Stomach (tissue), 19 donors: Measurements from ENCODE around the gene MCOLN1. TPM values are rescaled to one million over a fixed set of nuclear protein-coding genes. Genes with fewer than 3 reads are reported as not detected.
A peak's percentile ranks its signal among the peaks of the same experiment; 100 is the strongest.

Source experiments
- DNase-seq, 2 donors: peaks; one replicate each; pipeline versions ENCODE4 v3.0.0 to v3.0.0-alpha.2; 2013 to 2019
- H3K27ac ChIP-seq, 5 donors: fragments of 200-600 bp in 4 of 5; sonication (generic) in 4 of 5; one replicate each; pipeline ENCODE4 v1.5.1; 2013 to 2019; ENCODE audit warnings: mild to moderate bottlenecking in 1 of 5, moderate library complexity in 1 of 5
- H3K27me3 ChIP-seq, 3 donors: fragments of 200-600 bp; sonication (generic); one replicate each; pipeline ENCODE4 v1.5.1; 2017 to 2019; ENCODE audit warnings: mixed run types in 1 of 3
- H3K36me3 ChIP-seq, 4 donors: fragments of 200-600 bp; sonication (generic); 1 replicate in 3 of 4; 2 replicates in 1 of 4; pipeline ENCODE4 v1.5.1; 2016 to 2019
- H3K4me1 ChIP-seq, 4 donors: fragments of 200-600 bp; sonication (generic); one replicate each; pipeline ENCODE4 v1.5.1; 2016 to 2019
- H3K4me3 ChIP-seq, 4 donors: fragments of 200-600 bp; sonication (generic) in 3 of 4; one replicate each; pipeline ENCODE4 v1.5.1; 2016 to 2019; ENCODE audit warnings: mild to moderate bottlenecking in 1 of 4
- H3K9me3 ChIP-seq, 4 donors: fragments of 200-600 bp; sonication (generic); one replicate each; pipeline ENCODE4 v1.5.1; 2016 to 2019
- CTCF ChIP-seq, 7 experiments: fragments of 450-650 bp in 4 of 7; fragments of 200-600 bp in 3 of 7; sonication (generic) in 3 of 7; IDR thresholded peaks; one replicate each; pipeline ENCODE4 v1.5.1; 2016 to 2019; ENCODE audit warnings: antibody characterized with exemption in 7 of 7, control low read depth in 2 of 7, mild to moderate bottlenecking in 1 of 7
- EP300 ChIP-seq: sonication (generic); formaldehyde crosslinking; IDR thresholded peaks from one replicate; pipeline ENCODE4 v1.6.1; 2017; ENCODE audit warnings: antibody characterized with exemption
- POLR2A ChIP-seq, 4 donors: fragments of 450-650 bp; IDR thresholded peaks; one replicate each; pipeline ENCODE4 v1.6.1; 2016; ENCODE audit warnings: antibody characterized with exemption in 4 of 4, control low read depth in 2 of 4, mild to moderate bottlenecking in 1 of 4, moderate library complexity in 1 of 4
- POLR2AphosphoS5 ChIP-seq, 3 donors: sonication (generic); formaldehyde crosslinking; IDR thresholded peaks; one replicate each; pipeline ENCODE4 v1.6.1; 2016; ENCODE audit warnings: antibody characterized with exemption in 3 of 3
- WGBS, 5 donors: extraction: QIAGEN DNeasy Blood & Tissue Kit in 3 of 5; methylation state at CpG; one replicate each; pipeline versions ENCODE4 v1.1.5 to v1.1.7; 2013 to 2018; 5-methylcytosine and 5-hydroxymethylcytosine counted together
- intact Hi-C: fragments of 100-400 bp; cut with DNase I; formaldehyde crosslinking; loops from one replicate; pipeline ENCODE4 v1.15.1; 2023; ENCODE audit warnings: low total_unique reads
- long read RNA-seq, 10 donors: transcript quantifications; one replicate each; lab custom pipeline, GENCODE V29; 2026
- polyA plus RNA-seq, 3 donors: library from polyadenylated mRNA; stranded (reverse); fragments of 200-250 nt; gene quantifications; one replicate each; pipeline ENCODE4 v1.2.3, GENCODE V29; 2013
- total RNA-seq, 5 donors: library from RNA; depleted of rRNA; stranded (reverse); fragments of >200 nt; gene quantifications; one replicate each; pipeline versions ENCODE4 v1.1.0 to v1.2.3, GENCODE V29; 2014 to 2016
- donor health status: healthy with polysubstance abuse.
- donor health status: Bipolar disorder and iron deficiency.
- donor health status: healthy.

Gene MCOLN1
- total RNA-seq: 10 to 100 TPM in 3 of 5 donors, 1 to 10 TPM in 2; 5.1 to 56.6 (median 18.3) TPM
- 10 to 100 TPM; 13.3 to 25.5 (median 19.2) TPM for polyA plus RNA-seq
- long read RNA-seq, donor 1: 0 reads
- long read RNA-seq, donor 2, partial matches to known transcripts: 5 of 8 reads
- long read RNA-seq, donor 2, other reads (novel, unspliced or antisense): 0 of 8 reads
- long read RNA-seq, donor 3, partial matches to known transcripts: 0 of 3 reads
- long read RNA-seq, donor 3, other reads (novel, unspliced or antisense): 0 of 3 reads
- long read RNA-seq, donor 4: 0 reads
- long read RNA-seq, donor 5, partial matches to known transcripts: 0 of 6 reads
- long read RNA-seq, donor 5, other reads (novel, unspliced or antisense): 0 of 6 reads
- long read RNA-seq, donor 6, transcript MCOLN1-201 (14 exons, 2,082 nt): major isoform, 5 of 16 reads
- long read RNA-seq, donor 6, partial matches to known transcripts: 9 of 16 reads
- long read RNA-seq, donor 6, other reads (novel, unspliced or antisense): 0 of 16 reads
- long read RNA-seq, donor 7, partial matches to known transcripts: 0 of 5 reads
- long read RNA-seq, donor 7, other reads (novel, unspliced or antisense): 0 of 5 reads
- long read RNA-seq, donor 8: 0 reads
- long read RNA-seq, donor 9, partial matches to known transcripts: 0 of 2 reads
- long read RNA-seq, donor 9, other reads (novel, unspliced or antisense): 0 of 2 reads
- long read RNA-seq, donor 10: 0 reads

DNA sequence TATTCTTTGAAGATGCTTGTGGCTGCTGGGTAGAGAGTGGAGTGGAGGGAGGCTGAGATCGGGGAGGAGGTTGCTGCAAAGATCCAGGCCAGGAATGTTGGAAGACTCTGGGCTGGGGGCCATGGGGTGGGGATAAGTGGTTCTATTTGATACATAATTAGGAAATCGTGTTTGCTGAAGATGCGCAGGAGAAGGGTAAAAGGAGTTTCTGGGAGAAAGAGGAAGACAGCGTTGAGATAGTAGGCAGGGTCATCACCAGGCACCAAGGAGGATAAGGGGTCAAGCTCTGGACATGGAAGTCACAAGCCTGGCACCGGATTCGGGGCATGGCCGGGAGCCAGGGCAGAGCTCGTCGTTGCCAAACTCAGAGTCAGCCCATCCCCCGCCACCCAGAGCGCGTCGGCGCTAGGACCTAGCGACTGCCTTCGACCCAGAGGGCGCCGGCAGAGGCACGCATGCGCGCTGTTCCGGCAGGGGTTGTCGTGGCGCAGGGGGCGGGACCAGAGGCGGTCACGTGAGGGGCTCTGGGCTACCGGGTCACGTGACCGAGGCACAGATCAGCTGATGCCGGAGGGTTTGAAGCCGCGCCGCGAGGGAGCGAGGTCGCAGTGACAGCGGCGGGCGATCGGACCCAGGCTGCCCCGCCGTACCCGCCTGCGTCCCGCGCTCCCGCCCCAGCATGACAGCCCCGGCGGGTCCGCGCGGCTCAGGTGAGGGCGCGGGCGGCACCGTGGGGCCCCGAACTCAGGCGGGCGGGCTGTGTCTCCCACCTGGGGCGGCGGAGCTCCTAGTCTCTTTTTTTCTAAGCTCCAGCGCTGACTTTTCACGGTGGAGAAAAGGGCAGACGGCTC, at the start of gene MCOLN1:
Gene MCOLN1, plus strand, starts transcription at position 553 of the 851 bp plus-strand sequence. Its CDS starts 127 bp downstream, at position 680.
- peak within 1 kb of the TSS; percentile 44 to 83 (median 72) for H3K27ac ChIP-seq
- intact Hi-C loops: no loop called here
- peak; percentile 100 for DNase-seq
- H3K4me3 ChIP-seq: peak within 1 kb of the TSS; percentile 84 to 93 (median 89)
- H3K36me3 ChIP-seq: peaks cover 6 to 53% (median 47%) of the 10 kb centered on the region in 4 donors
- WGBS, 5 donors: 0 to 3% (median 1%) methylated on average over 19 to 65 of the region's 65 CpGs
- H3K4me1 ChIP-seq: peaks cover 20 to 41% (median 32%) of the 10 kb centered on the region in 4 donors
- no peaks in the 10 kb centered on the region for H3K27me3 ChIP-seq
- H3K9me3 ChIP-seq: no peaks in the 10 kb centered on the region
- TF ChIP-seq EP300 (no peak), POLR2AphosphoS5 (IDR thresholded peaks at IDR 0.05) (peak; percentile 80 to 99 (median 98))

DNA sequence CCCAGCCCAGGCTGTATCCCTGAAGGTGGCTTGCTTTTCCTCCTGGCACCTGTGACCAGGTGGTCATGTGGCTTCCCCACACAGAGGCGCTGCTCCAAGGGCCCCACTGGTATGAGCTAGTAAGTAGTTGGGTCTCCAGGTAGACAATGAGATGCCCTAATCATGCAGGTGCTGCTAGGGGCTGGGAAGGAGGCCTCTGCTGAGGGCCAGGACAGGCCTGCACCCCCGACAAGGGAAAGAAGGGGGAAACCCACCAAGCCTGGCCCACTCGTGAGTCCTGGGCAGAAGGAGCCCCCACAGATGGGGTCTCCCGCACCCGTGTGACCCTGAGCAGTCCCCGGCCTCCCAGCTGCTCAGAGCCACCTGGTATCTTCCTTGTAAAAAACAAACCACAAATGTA, 46.8 kb upstream of the MCOLN1 start:
- no peak overlapping the region for H3K27ac ChIP-seq
- intact Hi-C loops: no loop called here
- H3K4me1 ChIP-seq: peaks cover 0 to 11% (median 0%) of the 10 kb centered on the region in 4 donors
- TF ChIP-seq POLR2AphosphoS5 (IDR thresholded peaks at IDR 0.05) (no peak), CTCF (IDR thresholded peaks at IDR 0.05) (no peak), EP300 (no peak), POLR2A (IDR thresholded peaks at IDR 0.05) (no peak)
- H3K27me3 ChIP-seq: no peaks in the 10 kb centered on the region
- no peak overlapping the region for H3K4me3 ChIP-seq
- H3K36me3 ChIP-seq: peaks cover 17 to 26% (median 24%) of the 10 kb centered on the region in 4 donors
- no peaks in the 10 kb centered on the region for H3K9me3 ChIP-seq
- WGBS, 5 donors: 44 to 91% (median 80%) methylated on average over 1 to 6 of the region's 6 CpGs
- DNase-seq: no peak

DNA sequence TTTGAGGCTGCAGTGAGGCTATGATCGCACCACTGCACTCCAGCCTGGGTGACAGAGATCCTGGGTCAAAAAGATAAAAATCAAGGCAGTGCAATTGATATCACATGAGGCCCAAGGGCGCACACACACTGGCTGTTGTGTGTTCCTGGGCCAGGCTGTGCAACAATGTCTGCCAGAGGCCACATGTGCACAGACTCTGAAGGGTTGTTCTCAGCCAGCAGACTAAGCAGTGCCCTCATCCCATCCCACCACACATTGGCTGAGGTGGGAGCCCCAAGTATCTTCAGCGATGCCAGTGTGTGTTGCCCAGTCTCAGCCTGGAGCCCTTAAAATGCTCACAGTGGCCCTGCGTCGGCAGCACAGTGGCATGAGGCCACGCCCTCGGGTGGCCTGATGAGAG, 46.2 kb upstream of the MCOLN1 start:
- WGBS, 5 donors: 49 to 80% (median 62%) methylated on average over 4 to 7 of the region's 7 CpGs
- H3K27ac ChIP-seq: peak overlapping the region in 1 of 5 donors; percentile 10
- TF ChIP-seq EP300: no peak
- no peak for TF ChIP-seq POLR2AphosphoS5 (IDR thresholded peaks at IDR 0.05)
- TF ChIP-seq CTCF (IDR thresholded peaks at IDR 0.05): no peak
- no peak for TF ChIP-seq POLR2A (IDR thresholded peaks at IDR 0.05)
- intact Hi-C loops: no loop called here
- no peaks in the 10 kb centered on the region for H3K9me3 ChIP-seq
- peaks cover 0 to 11% (median 0%) of the 10 kb centered on the region in 4 donors for H3K4me1 ChIP-seq
- H3K4me3 ChIP-seq: no peak overlapping the region
- H3K27me3 ChIP-seq: no peaks in the 10 kb centered on the region
- no peak for DNase-seq
- peaks cover 11 to 21% (median 18%) of the 10 kb centered on the region in 4 donors for H3K36me3 ChIP-seq

GRCh38 chr19:7476777-7477494, 45.5 kb upstream of the MCOLN1 start:
- TF ChIP-seq POLR2A (IDR thresholded peaks at IDR 0.05) (no peak), POLR2AphosphoS5 (IDR thresholded peaks at IDR 0.05) (no peak), CTCF (IDR thresholded peaks at IDR 0.05) (no peak), EP300 (no peak)
- DNase-seq: no peak
- WGBS, 5 donors: 68 to 86% (median 81%) methylated on average over 6 to 35 of the region's 35 CpGs
- peaks cover 0 to 11% (median 0%) of the 10 kb centered on the region in 4 donors for H3K4me1 ChIP-seq
- H3K27me3 ChIP-seq: no peaks in the 10 kb centered on the region
- H3K4me3 ChIP-seq: no peak overlapping the region
- H3K36me3 ChIP-seq: peaks cover 4 to 14% (median 11%) of the 10 kb centered on the region in 4 donors
- no peak overlapping the region for H3K27ac ChIP-seq
- intact Hi-C loops: no loop called here
- H3K9me3 ChIP-seq: no peaks in the 10 kb centered on the region
